KOPT-K1 (cell line): Measurements from ENCODE around the gene MEIOB.

Experiments
- H3K27ac ChIP-seq: fragments of 200-600 bp; sonication (generic); 2 replicates; pipeline ENCODE4 v1.5.1; 2016; ENCODE audit warnings: antibody characterized with exemption, mild to moderate bottlenecking, low read depth, low read length; ENCODE audit not compliant: poor library complexity, severe bottlenecking
- H3K36me3 ChIP-seq: fragments of 200-600 bp; sonication (generic); 2 replicates; pipeline ENCODE4 v1.5.1; 2017; ENCODE audit warnings: antibody characterized with exemption, mild to moderate bottlenecking, low read length, moderate library complexity; ENCODE audit not compliant: insufficient read depth
- H3K9me3 ChIP-seq: fragments of 200-600 bp; sonication (generic); 2 replicates; pipeline ENCODE4 v1.5.1; 2017; ENCODE audit warnings: antibody characterized with exemption, low read length, mild to moderate bottlenecking; ENCODE audit not compliant: insufficient read depth, poor library complexity, severe bottlenecking

Gene MEIOB

GRCh38 chr16:1794908-1795666, 76.9 kb downstream of the MEIOB start:
- peaks cover 30% of the 10 kb centered on the region for H3K9me3 ChIP-seq
- peaks cover 25% of the 10 kb centered on the region; the same call in 1 of the 2 replicates for H3K36me3 ChIP-seq
- no peak overlapping the region for H3K27ac ChIP-seq

GRCh38 chr16:1794221-1794871, 77.6 kb downstream of the MEIOB start:
- Histone ChIP-seq H3K9me3 (peaks cover 23% of the 10 kb centered on the region), H3K36me3 (peaks cover 33% of the 10 kb centered on the region; the same call in 1 of the 2 replicates), H3K27ac (no peak overlapping the region)

- H3K27ac ChIP-seq = no peak within 1 kb of the TSS
- peaks cover 16% of the 10 kb centered on the region for H3K9me3 ChIP-seq
- H3K36me3 ChIP-seq = peaks cover 39% of the 10 kb centered on the region
These were observed 78.3 kb downstream of the MEIOB start, which contains the start of gene IGFALS for GRCh38 chr16:1793578-1794220. Gene IGFALS, minus strand, starts transcription at chr16:1793705. Its CDS starts 53 bp downstream, at chr16:1793652.

- Histone ChIP-seq H3K36me3 (peaks cover 46% of the 10 kb centered on the region), H3K27ac (no peak overlapping the region), H3K9me3 (peaks cover 10% of the 10 kb centered on the region)
These were observed 79.0 kb downstream of the MEIOB start for GRCh38 chr16:1792836-1793577.

GRCh38 chr16:1791943-1792812, 79.8 kb downstream of the MEIOB start:
- Histone ChIP-seq H3K36me3 (peaks cover 54% of the 10 kb centered on the region), H3K9me3 (peaks cover 1% of the 10 kb centered on the region), H3K27ac (no peak overlapping the region)

- Histone ChIP-seq H3K36me3 (peaks cover 62% of the 10 kb centered on the region), H3K9me3 (no peaks in the 10 kb centered on the region), H3K27ac (no peak overlapping the region)
These were observed 80.6 kb downstream of the MEIOB start for GRCh38 chr16:1791256-1791942.

- Histone ChIP-seq H3K9me3 (no peaks in the 10 kb centered on the region), H3K27ac (no peak overlapping the region), H3K36me3 (peaks cover 69% of the 10 kb centered on the region)
These were observed 81.2 kb downstream of the MEIOB start for GRCh38 chr16:1790611-1791255.

GRCh38 chr16:1790261-1790610, 81.7 kb downstream of the MEIOB start:
- Histone ChIP-seq H3K27ac (no peak overlapping the region), H3K36me3 (peaks cover 74% of the 10 kb centered on the region), H3K9me3 (no peaks in the 10 kb centered on the region)

GRCh38 chr16:1789643-1790045, 82.3 kb downstream of the MEIOB start:
- H3K9me3 ChIP-seq = no peaks in the 10 kb centered on the region
- H3K36me3 ChIP-seq = peaks cover 80% of the 10 kb centered on the region

GRCh38 chr16:1788708-1789100, 83.3 kb downstream of the MEIOB start:
- Histone ChIP-seq H3K27ac (no peak overlapping the region), H3K9me3 (no peaks in the 10 kb centered on the region), H3K36me3 (peaks cover 80% of the 10 kb centered on the region)

More at GRCh38 chr16:1789643-1790045, 82.3 kb downstream of the MEIOB start:
- no peak overlapping the region for H3K27ac ChIP-seq

- Histone ChIP-seq H3K36me3 (peaks cover 80% of the 10 kb centered on the region), H3K27ac (no peak overlapping the region), H3K9me3 (no peaks in the 10 kb centered on the region)
These were observed 83.8 kb downstream of the MEIOB start for GRCh38 chr16:1788095-1788707.

- H3K36me3 ChIP-seq = peaks cover 76% of the 10 kb centered on the region
- H3K27ac ChIP-seq = no peak overlapping the region
- H3K9me3 ChIP-seq = no peaks in the 10 kb centered on the region
These were observed 84.5 kb downstream of the MEIOB start for GRCh38 chr16:1787322-1788094.

GRCh38 chr16:1787056-1787321, 85.0 kb downstream of the MEIOB start:
- peaks cover 70% of the 10 kb centered on the region for H3K36me3 ChIP-seq
- no peak overlapping the region for H3K27ac ChIP-seq
- no peaks in the 10 kb centered on the region for H3K9me3 ChIP-seq
